Non-pigmented ciliary epithelial cell (primary cell): ENCODE results near the gene OR2V2.

ENCODE experiments used
- DNase-seq: peaks from one replicate; pipeline ENCODE4 v3.0.0-alpha.2; 2010; ENCODE audit warnings: low read depth

OR2V2 gene

DNA sequence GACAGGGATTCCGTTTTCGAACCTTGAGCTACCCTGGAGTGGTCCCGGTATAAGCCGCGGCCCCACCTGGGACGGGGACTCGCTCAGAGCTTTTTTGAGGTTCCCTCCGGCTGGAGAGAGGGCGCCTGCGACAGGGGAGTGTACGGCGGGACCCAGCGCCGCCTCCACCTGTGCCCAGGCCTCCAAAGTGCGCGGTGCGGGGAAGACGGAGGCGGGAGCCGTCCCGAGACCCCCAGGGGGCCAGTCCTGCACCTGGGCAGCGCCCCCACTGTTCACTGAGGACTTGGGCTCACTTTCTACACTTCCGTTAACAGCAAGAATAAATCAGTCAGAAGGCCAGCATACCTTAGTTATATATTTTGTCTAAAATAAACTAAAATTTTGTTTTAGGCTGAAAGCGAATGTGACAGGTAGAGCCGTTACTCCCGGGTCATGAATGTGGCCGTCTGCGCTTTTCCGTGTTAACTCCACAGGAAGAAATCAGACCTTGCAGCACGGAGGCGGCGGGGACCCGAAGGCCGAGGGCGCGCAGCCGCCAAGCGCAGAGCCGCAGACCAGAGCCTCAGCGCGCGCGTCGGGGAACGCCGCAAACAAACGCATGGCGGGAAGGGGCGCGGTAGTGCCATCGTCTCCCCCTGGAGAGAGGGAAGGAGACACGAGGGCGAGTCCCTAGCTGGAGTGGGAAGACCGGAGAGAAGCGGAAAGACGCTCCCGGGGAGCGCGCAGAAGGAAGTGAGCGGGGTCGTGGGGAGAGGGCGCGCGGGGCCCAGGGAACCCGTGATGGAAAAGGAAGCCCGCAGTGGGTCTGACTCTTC is 43.5 kb downstream of the OR2V2 start:
- DNase-seq: no peak

DNA sequence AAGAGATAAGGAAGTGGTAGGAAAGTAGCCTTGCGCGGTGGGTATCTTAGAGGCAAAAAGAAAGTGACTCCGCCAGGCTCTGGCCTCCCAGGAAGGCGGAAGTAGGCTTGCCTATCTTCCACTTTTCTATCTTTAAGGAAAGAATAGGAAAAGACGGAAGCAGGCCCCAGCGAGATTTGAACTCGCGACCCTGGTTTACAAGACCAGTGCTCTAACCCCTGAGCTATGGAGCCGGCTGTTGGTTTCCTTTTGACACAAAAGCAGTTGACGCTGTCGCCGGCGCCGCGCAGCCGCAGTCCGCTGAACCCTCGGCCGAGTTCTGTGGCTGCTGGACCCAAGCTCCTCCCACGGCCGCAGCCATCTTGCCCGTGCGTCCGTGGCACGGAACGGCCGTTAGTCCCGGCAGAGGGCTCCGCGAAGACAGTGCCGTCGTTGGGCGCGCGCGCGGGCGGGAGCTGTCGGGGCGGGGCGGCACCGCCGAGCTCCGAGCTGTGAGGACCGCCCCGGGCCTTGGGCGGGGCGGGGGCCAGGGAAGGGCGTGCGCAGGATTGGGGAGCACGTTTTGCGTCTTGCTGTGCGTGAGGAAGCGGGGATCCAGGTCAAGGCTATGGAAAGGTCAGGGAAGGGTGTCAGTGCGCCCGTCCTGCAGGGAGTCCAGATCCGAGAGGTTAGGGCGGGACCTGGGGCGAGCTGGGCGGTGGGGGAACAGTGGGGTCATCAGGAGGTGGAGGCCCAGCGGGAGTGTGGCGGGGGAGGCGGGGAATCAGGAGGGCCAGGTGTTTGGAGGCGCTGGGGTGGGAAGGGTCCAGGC is 44.3 kb downstream of the OR2V2 start:
- no peak for DNase-seq

- DNase-seq: no peak
Observed at GRCh38 chr5:181192337-181193046, 45.1 kb downstream of the OR2V2 start.

GRCh38 chr5:181193656-181194055 is 46.3 kb downstream of the OR2V2 start:
- DNase-seq: no peak

GRCh38 chr5:181194489-181195248 is 47.3 kb downstream of the OR2V2 start:
- DNase-seq: no peak

DNA sequence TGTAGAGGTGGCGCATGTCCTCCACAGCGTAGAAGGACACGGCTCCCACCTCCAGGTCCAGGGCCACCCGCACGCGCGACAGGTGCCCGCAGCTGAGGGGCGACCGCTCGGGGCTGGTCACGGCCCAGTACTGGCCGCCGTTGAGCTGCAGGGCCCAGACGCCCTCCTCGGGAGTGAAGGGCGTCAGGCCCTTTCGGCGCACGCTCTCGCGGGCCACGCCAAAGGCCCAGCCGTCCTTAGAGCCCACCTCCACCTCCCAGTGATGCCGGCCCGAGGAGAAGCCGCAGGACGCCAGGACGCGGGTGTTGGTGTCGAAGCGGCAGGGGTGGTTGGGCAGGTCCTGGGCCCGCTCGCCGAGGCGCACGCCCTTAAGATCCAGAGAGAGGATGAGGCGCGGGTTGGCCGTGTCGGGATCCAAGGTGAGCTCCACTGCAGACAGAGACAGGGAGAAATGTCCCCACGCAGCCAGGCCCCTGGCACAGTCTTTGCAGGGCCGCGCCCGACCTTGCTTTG is 47.9 kb downstream of the OR2V2 start:
- no peak for DNase-seq

DNA sequence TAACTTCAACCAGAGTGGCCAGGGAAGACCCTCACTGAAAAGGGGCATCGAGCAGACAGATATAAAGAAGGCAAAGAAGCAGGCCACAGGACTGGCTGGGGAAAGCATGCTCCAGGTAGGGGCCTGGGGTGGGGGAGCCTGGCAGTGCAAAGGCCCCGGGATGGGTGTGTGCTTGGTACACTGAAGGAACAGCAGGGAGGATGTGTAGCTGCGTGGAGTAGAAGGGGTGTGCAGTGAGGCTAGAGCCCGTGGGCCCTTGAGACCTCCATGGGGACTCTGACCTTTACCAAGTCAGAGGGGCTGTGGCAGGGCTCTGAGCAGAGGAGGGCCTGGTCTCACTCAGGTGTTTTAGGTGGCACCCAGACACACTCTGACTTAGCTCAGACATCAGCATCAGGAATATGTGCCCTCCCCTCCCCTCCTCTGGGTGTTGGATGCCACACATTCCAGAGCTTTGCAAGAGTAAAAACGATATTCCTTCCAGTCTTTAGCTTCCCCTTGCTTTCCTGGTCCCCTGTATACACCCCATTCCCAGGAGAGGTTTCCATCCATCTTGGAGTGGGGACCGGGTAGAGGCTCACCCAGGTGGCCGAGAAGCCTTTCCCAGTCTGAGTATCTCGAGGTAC is 50.1 kb downstream of the OR2V2 start:
- no peak for DNase-seq

- no peak for DNase-seq
Observed at GRCh38 chr5:181198106-181198685, 50.8 kb downstream of the OR2V2 start.

GRCh38 chr5:181198905-181199519 is 51.6 kb downstream of the OR2V2 start:
- DNase-seq: no peak

- DNase-seq: no peak
Observed at GRCh38 chr5:181199881-181200638, 52.7 kb downstream of the OR2V2 start.

DNA sequence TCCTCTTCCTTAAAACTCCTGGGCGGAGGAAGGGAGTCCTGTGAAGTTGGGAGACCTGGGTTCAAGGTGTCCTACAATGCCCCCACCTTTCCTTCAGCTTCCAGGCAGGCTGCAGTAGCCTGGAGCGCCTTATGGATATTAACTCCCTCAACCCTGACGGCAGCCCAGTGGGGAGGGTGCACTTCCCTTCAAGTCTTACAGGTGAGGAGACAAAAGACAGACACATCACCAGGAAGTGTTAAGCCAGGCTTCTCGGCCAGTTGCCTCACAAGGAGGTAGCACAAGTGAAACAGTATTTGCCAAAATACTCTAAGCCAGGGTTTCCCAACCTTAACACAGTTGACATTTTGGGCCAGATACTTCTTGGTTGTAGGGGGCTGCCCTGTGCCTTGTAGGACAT is 53.4 kb downstream of the OR2V2 start:
- DNase-seq: no peak

GRCh38 chr5:181203093-181203711 is 55.8 kb downstream of the OR2V2 start:
- no peak for DNase-seq

GRCh38 chr5:181203777-181204112 is 56.4 kb downstream of the OR2V2 start:
- DNase-seq: no peak

- DNase-seq: no peak
Observed at GRCh38 chr5:181204113-181204825, 56.9 kb downstream of the OR2V2 start.

GRCh38 chr5:181204826-181205760 is 57.7 kb downstream of the OR2V2 start, which contains the start of gene TRIM7:
TRIM7 (minus strand) TSS chr5:181205196; CDS start chr5:181205110, 86 bp downstream.
- DNase-seq: no peak

GRCh38 chr5:181205761-181206649 is 58.6 kb downstream of the OR2V2 start:
- DNase-seq: no peak
